Measurements from ENCODE around the gene HSD17B1.
"Not testable (repeated sequence)": the region's sequence is repeated elsewhere in the genome, so short reads cannot be mapped to it uniquely, and the experiment has no call there.

HSD17B1 gene

GRCh38 chr17:42526031-42526444 lies 26.7 kb upstream of the HSD17B1 start:
- no peak for DNase-seq (ENCODE audit: low read depth)

GRCh38 chr17:42527932-42528331 lies 24.8 kb upstream of the HSD17B1 start:
- DNase-seq (ENCODE audit: low read depth) = no peak

GRCh38 chr17:42529061-42529460 lies 23.7 kb upstream of the HSD17B1 start:
- no peak for DNase-seq (ENCODE audit: low read depth)

GRCh38 chr17:42530952-42531454 lies 21.7 kb upstream of the HSD17B1 start:
- DNase-seq (ENCODE audit: low read depth) = no peak

GRCh38 chr17:42531455-42532354 lies 21.0 kb upstream of the HSD17B1 start:
- DNase-seq (ENCODE audit: low read depth) = peak; percentile 20

GRCh38 chr17:42535155-42536047 lies 17.3 kb upstream of the HSD17B1 start:
- DNase-seq (ENCODE audit: low read depth) = no peak

- peak; percentile 74 for DNase-seq (ENCODE audit: low read depth)
Observed at GRCh38 chr17:42536048-42536371, 16.7 kb upstream of the HSD17B1 start, which contains the start of gene NAGLU. Gene NAGLU (plus strand): TSS chr17:42536241. CDS start chr17:42536273, 32 bp downstream.

GRCh38 chr17:42536372-42537155 lies 16.2 kb upstream of the HSD17B1 start:
- DNase-seq (ENCODE audit: low read depth) = peak; percentile 48

- DNase-seq (ENCODE audit: low read depth) = no peak
Observed at GRCh38 chr17:42537156-42537805, 15.4 kb upstream of the HSD17B1 start.

GRCh38 chr17:42537826-42538451 lies 14.8 kb upstream of the HSD17B1 start:
- DNase-seq (ENCODE audit: low read depth) = no peak

GRCh38 chr17:42538482-42538881 lies 14.2 kb upstream of the HSD17B1 start:
- no peak for DNase-seq (ENCODE audit: low read depth)

- DNase-seq (ENCODE audit: low read depth) = not testable (repeated sequence)
Observed at GRCh38 chr17:42540558-42540957, 12.2 kb upstream of the HSD17B1 start.

- no peak for DNase-seq (ENCODE audit: low read depth)
Observed at GRCh38 chr17:42541041-42541833, 11.5 kb upstream of the HSD17B1 start.

GRCh38 chr17:42543190-42544079 lies 9.3 kb upstream of the HSD17B1 start:
- DNase-seq (ENCODE audit: low read depth) = no peak

- no peak for DNase-seq (ENCODE audit: low read depth)
Observed at GRCh38 chr17:42544874-42545283, 7.8 kb upstream of the HSD17B1 start.

- DNase-seq (ENCODE audit: low read depth) = not testable (repeated sequence)
Observed at GRCh38 chr17:42545755-42546505, 6.8 kb upstream of the HSD17B1 start.

GRCh38 chr17:42547001-42547461 lies 5.7 kb upstream of the HSD17B1 start:
- DNase-seq (ENCODE audit: low read depth) = no peak

GRCh38 chr17:42547698-42548069 lies 5.0 kb upstream of the HSD17B1 start:
- no peak for DNase-seq (ENCODE audit: low read depth)

Measured in activated gamma-delta T cell treated with anti-CD3 and anti-CD28 coated beads, Interleukin-2, amount 50 U/mL, for 16 hours (primary cell).